Limb (tissue), 2 donors: ENCODE measurements around the gene RNF121.
"Not testable (repeated sequence)": the region's sequence is repeated elsewhere in the genome, so short reads cannot be mapped to it uniquely, and the experiment has no call there.

Source experiments
- DNase-seq, 2 donors: peaks; one replicate each; pipeline ENCODE4 v3.0.0-alpha.2; 2016; ENCODE audit errors: extremely low spot score in 2 of 2

RNF121 gene

GRCh38 chr11:71928737-71929443 is at the start of gene RNF121:
RNF121 (plus strand) TSS chr11:71929046; CDS start chr11:71929062, 16 bp downstream.
- DNase-seq, result peak; percentile 98 to 99

- DNase-seq, result not testable (repeated sequence)
Measured at GRCh38 chr11:71885806-71886205, 43.0 kb upstream of the RNF121 start.

GRCh38 chr11:71888335-71889010 is 40.4 kb upstream of the RNF121 start:
- DNase-seq, result not testable (repeated sequence)

- DNase-seq, result not testable (repeated sequence)
Measured at GRCh38 chr11:71889181-71889872, 39.5 kb upstream of the RNF121 start.

- DNase-seq, result no peak
Measured at GRCh38 chr11:71895961-71896360, 32.9 kb upstream of the RNF121 start.

GRCh38 chr11:71901137-71901536 is 27.7 kb upstream of the RNF121 start:
- not testable (repeated sequence) for DNase-seq

- DNase-seq, result no peak
Measured at GRCh38 chr11:71908218-71908617, 20.6 kb upstream of the RNF121 start.

GRCh38 chr11:71910775-71911174 is 18.1 kb upstream of the RNF121 start:
- not testable (repeated sequence) for DNase-seq

GRCh38 chr11:71911321-71911985 is 17.4 kb upstream of the RNF121 start:
- not testable (repeated sequence) for DNase-seq

- DNase-seq, result not testable (repeated sequence)
Measured at GRCh38 chr11:71911986-71912340, 16.9 kb upstream of the RNF121 start.

- DNase-seq, result peak in 1 of 2 donors; percentile 6
Measured at GRCh38 chr11:71913756-71914526, 14.9 kb upstream of the RNF121 start.

GRCh38 chr11:71914617-71915189 is 14.1 kb upstream of the RNF121 start:
- DNase-seq, result no peak

- DNase-seq, result no peak
Measured at GRCh38 chr11:71917646-71918140, 11.2 kb upstream of the RNF121 start.

- DNase-seq, result peak in 1 of 2 donors; percentile 96
Measured at GRCh38 chr11:71927820-71928736, 768 bp upstream of the RNF121 start, which contains the start of gene XNDC1N. XNDC1N (minus strand) TSS chr11:71928594; CDS start chr11:71923353, 5,241 bp downstream.

GRCh38 chr11:71929491-71929890 is 645 bp downstream of the RNF121 start:
- no peak for DNase-seq

- no peak for DNase-seq
Measured at GRCh38 chr11:71930556-71931244, 1.9 kb downstream of the RNF121 start.

GRCh38 chr11:71931245-71931602 is 2.4 kb downstream of the RNF121 start:
- no peak for DNase-seq

- DNase-seq, result no peak
Measured at GRCh38 chr11:71933141-71933933, 4.5 kb downstream of the RNF121 start.
